ENCODE data around the gene PTRHD1.

Gene PTRHD1

DNA sequence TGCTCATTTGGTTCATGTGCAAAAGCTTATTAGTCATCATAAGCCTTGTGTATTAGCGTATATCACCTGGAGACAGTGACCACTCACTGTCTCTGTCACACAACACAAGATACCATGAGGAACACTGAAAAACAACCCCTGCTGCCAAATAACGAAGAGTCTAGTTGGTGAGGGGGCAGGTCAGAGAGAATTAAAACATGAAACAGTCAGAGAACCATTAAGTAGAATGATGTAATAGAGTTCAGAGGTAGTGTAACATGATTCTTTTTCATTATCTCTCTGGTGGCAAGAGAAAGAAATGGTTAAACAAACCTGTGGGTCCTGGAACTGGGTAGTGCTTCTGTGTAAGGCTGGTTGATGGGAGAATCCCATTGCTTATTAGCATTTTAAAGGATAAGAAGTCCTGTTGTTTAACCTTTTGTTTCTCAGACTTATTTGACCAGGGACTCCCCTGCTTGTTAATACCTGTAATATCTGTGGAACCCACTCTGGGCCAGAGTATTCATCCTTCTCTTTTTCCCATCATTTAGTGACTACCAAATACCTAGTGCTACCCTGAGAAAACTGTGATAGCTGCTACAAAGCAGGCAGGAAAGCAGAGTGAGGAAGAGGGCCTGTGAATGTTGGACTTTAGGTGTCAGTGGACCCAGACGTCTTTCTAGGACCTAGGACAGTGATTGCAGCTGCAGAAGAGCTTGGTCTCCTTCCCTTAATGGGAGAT lies 38.0 kb downstream of the PTRHD1 start:
- no peak for DNase-seq

DNA sequence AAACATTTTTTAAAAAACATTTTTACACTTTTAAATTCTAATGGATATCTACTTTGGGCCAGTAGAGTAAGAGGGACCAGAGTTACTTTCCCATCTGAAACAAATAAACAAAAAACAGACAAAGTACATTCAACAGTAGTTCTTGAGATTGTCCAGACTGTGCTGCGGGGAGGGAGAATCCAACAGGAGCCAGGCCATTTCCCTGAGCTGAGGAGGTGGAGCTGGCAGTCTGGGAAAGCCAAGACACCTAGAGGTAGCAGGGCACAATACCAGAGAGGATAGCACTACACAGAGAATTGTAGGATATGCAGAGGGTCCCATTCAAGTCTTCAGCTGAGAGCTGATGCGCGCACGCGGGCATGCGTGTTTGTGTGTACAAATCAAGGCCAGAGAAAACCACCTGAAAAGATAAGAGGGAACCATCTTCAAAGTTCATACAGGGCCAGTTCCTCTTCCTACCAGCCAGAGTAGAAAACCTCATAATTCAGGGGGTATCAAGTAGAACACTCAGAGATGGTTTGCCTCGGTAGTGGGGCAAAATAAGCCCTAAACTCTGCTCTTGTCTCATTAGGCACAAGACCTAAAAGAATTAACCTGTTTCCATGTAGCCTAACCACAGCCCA lies 44.0 kb downstream of the PTRHD1 start:
- DNase-seq: no peak

GRCh38 chr2:24747299-24747698 lies 45.9 kb downstream of the PTRHD1 start:
- DNase-seq: no peak

- DNase-seq: no peak
Measured at GRCh38 chr2:24745825-24746224, 47.4 kb downstream of the PTRHD1 start.

DNA sequence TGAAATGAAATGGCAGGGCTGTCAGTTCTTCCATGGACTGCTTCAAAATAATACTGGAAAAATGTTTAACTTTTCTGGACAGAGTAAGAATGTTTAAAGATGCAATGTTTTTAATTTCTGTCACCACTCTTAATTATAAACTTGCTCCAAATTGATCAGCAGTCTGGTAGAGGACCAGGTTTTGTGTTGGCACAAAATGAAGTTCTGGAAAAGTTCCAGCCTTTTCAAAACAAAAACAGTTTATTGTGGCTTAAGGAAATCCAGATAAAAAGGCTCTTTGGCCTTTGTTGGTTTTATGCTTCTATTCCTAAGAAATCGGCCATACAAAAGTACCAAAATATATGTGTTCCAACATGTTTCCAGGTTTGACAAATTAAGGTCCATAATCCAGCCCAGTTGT lies 48.8 kb downstream of the PTRHD1 start:
- no peak for DNase-seq

DNA sequence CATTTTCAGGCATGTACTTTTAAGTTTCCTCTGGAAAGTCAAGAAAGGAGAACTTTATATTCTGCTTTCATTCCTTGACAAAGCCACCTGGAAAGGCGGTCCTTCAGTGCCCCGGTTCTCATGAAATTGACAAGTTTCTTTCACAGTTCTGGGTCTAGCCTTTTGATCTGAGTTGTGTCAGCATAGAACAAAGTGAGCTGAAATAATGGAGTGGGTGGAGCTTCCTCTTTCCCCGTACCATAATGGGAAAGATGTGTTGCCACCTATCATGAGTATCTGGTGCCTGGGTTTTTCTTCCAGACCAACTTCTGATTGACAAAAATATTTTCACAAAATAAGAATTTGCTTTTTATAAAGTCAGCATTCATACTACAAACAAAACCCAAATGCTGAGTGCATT lies 49.3 kb downstream of the PTRHD1 start:
- DNase-seq: peak; percentile 62 to 72

GRCh38 chr2:24742730-24743129 lies 50.5 kb downstream of the PTRHD1 start:
- DNase-seq: peak in 1 of 2 donors; percentile 11

GRCh38 chr2:24740142-24740541 lies 53.0 kb downstream of the PTRHD1 start:
- DNase-seq: no peak

All from inflammatory macrophage (primary cell).